NCI-H82 (cell line): ENCODE data around the gene SHC2.
"Not testable (repeated sequence)": the region's sequence is repeated elsewhere in the genome, so short reads cannot be mapped to it uniquely, and the experiment has no call there.

ENCODE experiments used
- DNase-seq: peaks from one replicate; lab custom pipeline; 2025; lab: John Stamatoyannopoulos, UW

Gene SHC2

GRCh38 chr19:389255-389934 is 71.4 kb downstream of the SHC2 start:
- DNase-seq, result no peak

GRCh38 chr19:388691-389090 is 72.1 kb downstream of the SHC2 start:
- DNase-seq, result no peak

- DNase-seq, result no peak
Measured at GRCh38 chr19:387777-388176, 73.1 kb downstream of the SHC2 start.

- DNase-seq, result peak; percentile 78
Measured at GRCh38 chr19:386632-387301, 74.1 kb downstream of the SHC2 start.

- DNase-seq, result not testable (repeated sequence)
Measured at GRCh38 chr19:386189-386588, 74.6 kb downstream of the SHC2 start.

- DNase-seq, result peak; percentile 85
Measured at GRCh38 chr19:384799-385169, 76.0 kb downstream of the SHC2 start.

- peak; percentile 63 for DNase-seq
Measured at GRCh38 chr19:383922-384798, 76.7 kb downstream of the SHC2 start.

- DNase-seq, result no peak
Measured at GRCh38 chr19:383040-383439, 77.8 kb downstream of the SHC2 start.

- DNase-seq, result peak; percentile 36
Measured at GRCh38 chr19:382578-382977, 78.3 kb downstream of the SHC2 start.

GRCh38 chr19:381901-382300 is 78.9 kb downstream of the SHC2 start:
- DNase-seq, result peak; percentile 41

- DNase-seq, result not testable (repeated sequence)
Measured at GRCh38 chr19:380618-381219, 80.1 kb downstream of the SHC2 start.

- no peak for DNase-seq
Measured at GRCh38 chr19:379796-380195, 81.0 kb downstream of the SHC2 start.

GRCh38 chr19:378706-379105 is 82.1 kb downstream of the SHC2 start:
- DNase-seq, result no peak

- DNase-seq, result no peak
Measured at GRCh38 chr19:377801-378581, 82.8 kb downstream of the SHC2 start.

GRCh38 chr19:376111-376470 is 84.7 kb downstream of the SHC2 start:
- DNase-seq, result no peak

- no peak for DNase-seq
Measured at GRCh38 chr19:375395-376110, 85.3 kb downstream of the SHC2 start.

GRCh38 chr19:374886-375235 is 86.0 kb downstream of the SHC2 start:
- no peak for DNase-seq

- DNase-seq, result no peak
Measured at GRCh38 chr19:374183-374885, 86.5 kb downstream of the SHC2 start.

- no peak for DNase-seq
Measured at GRCh38 chr19:373391-374182, 87.2 kb downstream of the SHC2 start.
